GM23338 (cell line): ENCODE results near the gene DEK. TPM values are rescaled to one million over a fixed set of nuclear protein-coding genes. Genes with fewer than 3 reads are reported as not detected.
"Not testable (repeated sequence)": the region's sequence is repeated elsewhere in the genome, so short reads cannot be mapped to it uniquely, and the experiment has no call there.

Experiments used
- ATAC-seq: fragments of 200-7000 bp; cut with Tn5 transposase; 3 replicates; pipeline ENCODE4 v1.9.1; 2020
- DNase-seq: peaks from one replicate; pipeline ENCODE4 v3.0.0-alpha.2; 2015; ENCODE audit warnings: low spot score
- H2AFZ ChIP-seq: fragments of 200-600 bp; sonication (generic); 2 replicates; pipeline ENCODE4 v1.8.0; 2016; ENCODE audit warnings: antibody characterized with exemption, mild to moderate bottlenecking, moderate library complexity
- H3F3A ChIP-seq: fragments of 200-600 bp; sonication (generic); replicated peaks from 2 replicates; pipeline ENCODE4 v1.8.0; 2017; ENCODE audit warnings: antibody characterized with exemption, mixed run types, low read depth
- H3K27ac ChIP-seq: fragments of 200-600 bp; sonication (generic); 2 replicates; pipeline ENCODE4 v1.6.1; 2016; ENCODE audit warnings: low read depth
- H3K27me3 ChIP-seq: fragments of 200-600 bp; sonication (generic); 2 replicates; pipeline ENCODE4 v1.8.0; 2016; ENCODE audit warnings: mild to moderate bottlenecking, mixed run types, moderate library complexity; ENCODE audit not compliant: insufficient read depth
- H3K36me3 ChIP-seq: fragments of 200-600 bp; sonication (generic); 2 replicates; pipeline ENCODE4 v1.8.0; 2016; ENCODE audit warnings: mild to moderate bottlenecking; ENCODE audit not compliant: insufficient read depth
- H3K4me1 ChIP-seq: fragments of 200-600 bp; sonication (generic); 2 replicates; pipeline ENCODE4 v1.8.0; 2016; ENCODE audit warnings: mild to moderate bottlenecking, moderate library complexity; ENCODE audit not compliant: insufficient read depth
- H3K4me2 ChIP-seq: fragments of 200-600 bp; sonication (generic); 2 replicates; pipeline ENCODE4 v1.7.1; 2017; ENCODE audit warnings: mixed run types
- H3K4me3 ChIP-seq: fragments of 200-600 bp; sonication (generic); 2 replicates; pipeline ENCODE4 v1.6.1; 2016; ENCODE audit warnings: mixed run types
- H3K79me2 ChIP-seq: fragments of 200-600 bp; sonication (generic); replicated peaks from 2 replicates; pipeline ENCODE4 v1.8.0; 2017; ENCODE audit warnings: mild to moderate bottlenecking; ENCODE audit not compliant: insufficient read depth
- H3K9me2 ChIP-seq: fragments of 200-600 bp; sonication (generic); 2 replicates; pipeline ENCODE4 v1.8.0; 2017; ENCODE audit not compliant: insufficient read depth
- H4K20me1 ChIP-seq: fragments of 200-600 bp; sonication (generic); replicated peaks from 2 replicates; pipeline ENCODE4 v1.8.0; 2017; ENCODE audit warnings: mild to moderate bottlenecking; ENCODE audit not compliant: insufficient read depth
- H3K27ac Mint-ChIP-seq: 2 replicates; pipeline ENCODE4 v1.8.0; 2020; ENCODE audit warnings: inconsistent platforms, mild to moderate bottlenecking, moderate library complexity, mixed read lengths
- H3K27me3 Mint-ChIP-seq: 3 replicates; pipeline ENCODE4 v1.8.0; 2022; ENCODE audit warnings: low read depth, mild to moderate bottlenecking, moderate library complexity, mixed read lengths, inconsistent platforms; ENCODE audit not compliant: insufficient read depth, poor library complexity
- H3K36me3 Mint-ChIP-seq: 3 replicates; pipeline ENCODE4 v1.8.0; 2021; ENCODE audit warnings: low read depth, mild to moderate bottlenecking, inconsistent platforms, moderate library complexity, mixed read lengths
- H3K4me1 Mint-ChIP-seq: 3 replicates; pipeline ENCODE4 v1.8.0; 2020; ENCODE audit warnings: mild to moderate bottlenecking, inconsistent platforms, mixed read lengths
- H3K4me3 Mint-ChIP-seq: 3 replicates; pipeline ENCODE4 v1.8.0; 2021; ENCODE audit warnings: moderate library complexity, mild to moderate bottlenecking, inconsistent platforms, mixed read lengths
- H3K9me3 Mint-ChIP-seq: 3 replicates; pipeline ENCODE4 v1.8.0; 2020; ENCODE audit warnings: moderate library complexity, mild to moderate bottlenecking, inconsistent platforms, mixed read lengths
- CREB1 ChIP-seq: fragments of 250-450 bp; sonication (Bioruptor Pico); IDR thresholded peaks from 2 replicates; pipeline ENCODE4 v1.5.0; 2020; ENCODE audit warnings: low read depth, mild to moderate bottlenecking, moderate library complexity
- EZH2 ChIP-seq: fragments of 200-600 bp; sonication (generic); IDR thresholded peaks from one replicate; pipeline ENCODE4 v1.8.0; 2017; ENCODE audit warnings: antibody characterized with exemption, mild to moderate bottlenecking, low read depth; ENCODE audit not compliant: unreplicated experiment
- EZH2phosphoT487 ChIP-seq: fragments of 200-600 bp; sonication (generic); IDR thresholded peaks from one replicate; pipeline ENCODE4 v1.8.1; 2018; ENCODE audit warnings: antibody characterized with exemption; ENCODE audit not compliant: unreplicated experiment
- JUNB ChIP-seq: IDR thresholded peaks from one replicate; pipeline ENCODE4 v1.6.1; 2016; ENCODE audit warnings: antibody characterized with exemption; ENCODE audit not compliant: unreplicated experiment
- NANOG ChIP-seq: IDR thresholded peaks from 2 replicates; pipeline ENCODE4 v1.6.1; 2016; ENCODE audit warnings: antibody characterized with exemption, borderline replicate concordance
- POLR2AphosphoS5 ChIP-seq: IDR thresholded peaks from 2 replicates; pipeline ENCODE4 v1.6.1; 2016; ENCODE audit warnings: antibody characterized with exemption, low read depth
- STAT1 ChIP-seq: IDR thresholded peaks from one replicate; pipeline ENCODE4 v1.6.1; 2016; ENCODE audit warnings: antibody characterized with exemption; ENCODE audit not compliant: unreplicated experiment
- ZNF114 ChIP-seq: fragments of 250-450 bp; sonication (Bioruptor Pico); IDR thresholded peaks from 2 replicates; pipeline ENCODE4 v1.5.0; 2020; ENCODE audit warnings: mild to moderate bottlenecking, moderate library complexity
- ZNF331 ChIP-seq: fragments of 250-450 bp; sonication (Bioruptor Pico); IDR thresholded peaks from 2 replicates; pipeline ENCODE4 v1.5.0; 2020; ENCODE audit warnings: low read depth, mild to moderate bottlenecking, moderate library complexity
- polyA plus RNA-seq: library from polyadenylated mRNA; unstranded; fragments of >200 nt; fragmentation: Nextera tagmentation; extraction: Ambion mirVana; gene quantifications from 2 replicates; pipeline ENCODE4 v1.2.1, GENCODE V29; 2016
- total RNA-seq: library from RNA; depleted of rRNA; stranded (reverse); fragments of >200 nt; shearing (Covaris generic); gene quantifications from 2 replicates; pipeline ENCODE4 v1.2.3, GENCODE V29; 2014
- TF ChIP-seq, protein P1 (sequence below): IDR thresholded peaks from 2 replicates; pipeline ENCODE4 v1.6.1; 2016; ENCODE audit warnings: antibody characterized with exemption
- TF ChIP-seq, protein P2 (sequence below): fragments of 250-450 bp; sonication (Bioruptor Pico); IDR thresholded peaks from 2 replicates; pipeline ENCODE4 v1.5.0; 2020; ENCODE audit warnings: mild to moderate bottlenecking, moderate library complexity

Gene DEK
- total and polyA plus RNA-seq, 2 experiments from 2014 or later = 218 to 582 TPM

DNA sequence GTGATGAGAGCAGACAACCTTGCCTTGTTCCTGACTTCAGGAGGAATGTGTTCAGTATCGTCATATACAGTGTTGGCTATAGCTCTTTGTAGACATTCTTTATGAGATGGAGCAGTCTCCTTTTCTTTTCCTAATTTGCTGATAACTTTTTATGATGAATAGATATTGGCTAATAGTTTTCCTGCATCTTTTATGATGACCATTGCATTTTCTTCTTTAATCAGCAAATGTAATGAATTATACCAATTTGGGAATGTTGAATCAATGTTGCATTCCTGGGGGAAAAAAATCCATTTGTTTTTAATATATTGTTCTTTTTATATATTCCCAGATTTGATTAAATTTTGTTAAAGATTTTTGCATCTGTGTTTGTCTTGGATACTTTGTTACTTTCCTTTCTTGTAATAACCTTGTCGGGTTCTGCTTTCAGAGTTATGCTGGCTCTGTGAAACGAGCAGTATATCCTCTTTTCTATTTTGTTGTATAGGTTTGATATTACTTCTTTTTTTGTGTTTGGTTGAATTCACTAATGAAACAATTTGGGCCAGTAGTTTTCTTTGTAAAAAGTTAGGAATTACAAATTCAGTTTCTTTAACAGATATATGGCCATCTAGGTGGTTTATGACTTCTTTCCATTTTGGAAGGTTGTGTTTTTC is 85.2 kb downstream of the DEK start:
- Mint-ChIP-seq H3K27ac (no peak overlapping the region; the same call in 1 of the 2 replicates), H3K27me3 (peaks cover 1% of the 10 kb centered on the region), H3K4me3 (no peak overlapping the region), H3K9me3 (no peaks in the 10 kb centered on the region), H3K4me1 (peaks cover 17% of the 10 kb centered on the region), H3K36me3 (peaks cover 48% of the 10 kb centered on the region)
- ATAC-seq (no peak), DNase-seq (no peak)
- Histone ChIP-seq H3K79me2 (no peaks in the 10 kb centered on the region), H3K4me2 (no peak overlapping the region), H3K36me3 (no peaks in the 10 kb centered on the region), H3K27me3 (no peaks in the 10 kb centered on the region), H3K4me3 (no peak overlapping the region), H3F3A (no peaks in the 10 kb centered on the region), H3K27ac (no peak overlapping the region), H3K9me2 (no peaks in the 10 kb centered on the region), H4K20me1 (no peaks in the 10 kb centered on the region), H2AFZ (no peak overlapping the region), H3K4me1 (no peaks in the 10 kb centered on the region; the same call in 1 of the 2 replicates)
- TF ChIP-seq STAT1 (no peak), EZH2phosphoT487 (no peak), CREB1 (CRISPR knock-in tag) (no peak), ZNF114 (CRISPR knock-in tag) (no peak), JUNB (no peak), POLR2AphosphoS5 (no peak), ZNF331 (CRISPR knock-in tag) (no peak)
- TF ChIP-seq, protein P1, sequence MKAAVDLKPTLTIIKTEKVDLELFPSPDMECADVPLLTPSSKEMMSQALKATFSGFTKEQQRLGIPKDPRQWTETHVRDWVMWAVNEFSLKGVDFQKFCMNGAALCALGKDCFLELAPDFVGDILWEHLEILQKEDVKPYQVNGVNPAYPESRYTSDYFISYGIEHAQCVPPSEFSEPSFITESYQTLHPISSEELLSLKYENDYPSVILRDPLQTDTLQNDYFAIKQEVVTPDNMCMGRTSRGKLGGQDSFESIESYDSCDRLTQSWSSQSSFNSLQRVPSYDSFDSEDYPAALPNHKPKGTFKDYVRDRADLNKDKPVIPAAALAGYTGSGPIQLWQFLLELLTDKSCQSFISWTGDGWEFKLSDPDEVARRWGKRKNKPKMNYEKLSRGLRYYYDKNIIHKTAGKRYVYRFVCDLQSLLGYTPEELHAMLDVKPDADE = no peak

DNA sequence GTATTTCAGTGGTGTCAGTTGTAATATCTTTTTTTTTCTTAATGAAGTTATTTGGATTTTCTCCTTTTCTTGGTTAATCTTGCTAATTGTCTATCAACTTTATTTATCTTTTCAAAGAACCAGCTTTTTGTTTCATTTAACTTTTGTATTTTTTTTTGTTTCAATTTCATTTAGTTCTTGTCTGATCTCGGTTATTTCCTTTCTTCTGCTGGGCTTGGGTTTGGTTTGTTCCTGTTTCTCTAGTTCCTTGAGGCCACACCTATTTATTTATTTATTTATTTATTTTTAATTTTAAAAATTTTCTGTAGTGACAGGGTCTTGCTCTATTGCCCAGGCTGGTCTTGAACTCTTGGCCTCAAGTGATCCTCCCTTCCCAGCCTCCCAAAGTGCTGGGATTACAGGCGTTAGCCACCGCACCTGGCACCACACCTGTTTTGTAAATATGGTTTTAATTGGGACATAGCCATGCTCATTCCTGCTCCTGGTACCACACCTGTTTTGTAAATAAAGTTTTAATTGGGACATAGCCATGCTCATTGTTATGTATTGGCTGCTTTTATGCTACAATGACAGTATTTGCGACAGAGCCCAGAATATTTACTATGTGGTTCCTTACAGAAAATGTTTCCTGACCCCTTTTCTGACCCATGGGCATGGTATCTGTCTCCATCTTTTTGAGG is 86.9 kb downstream of the DEK start:
- H2AFZ ChIP-seq = no peak overlapping the region
- no peak overlapping the region for H3K27ac ChIP-seq
- no peaks in the 10 kb centered on the region for H3K27me3 ChIP-seq
- peaks cover 7% of the 10 kb centered on the region for H3K4me1 Mint-ChIP-seq
- ATAC-seq = no peak
- no peaks in the 10 kb centered on the region for H3K9me3 Mint-ChIP-seq
- no peak overlapping the region for H3K4me3 ChIP-seq
- H4K20me1 ChIP-seq = no peaks in the 10 kb centered on the region
- no peaks in the 10 kb centered on the region for H3K36me3 ChIP-seq
- TF ChIP-seq, protein P2, sequence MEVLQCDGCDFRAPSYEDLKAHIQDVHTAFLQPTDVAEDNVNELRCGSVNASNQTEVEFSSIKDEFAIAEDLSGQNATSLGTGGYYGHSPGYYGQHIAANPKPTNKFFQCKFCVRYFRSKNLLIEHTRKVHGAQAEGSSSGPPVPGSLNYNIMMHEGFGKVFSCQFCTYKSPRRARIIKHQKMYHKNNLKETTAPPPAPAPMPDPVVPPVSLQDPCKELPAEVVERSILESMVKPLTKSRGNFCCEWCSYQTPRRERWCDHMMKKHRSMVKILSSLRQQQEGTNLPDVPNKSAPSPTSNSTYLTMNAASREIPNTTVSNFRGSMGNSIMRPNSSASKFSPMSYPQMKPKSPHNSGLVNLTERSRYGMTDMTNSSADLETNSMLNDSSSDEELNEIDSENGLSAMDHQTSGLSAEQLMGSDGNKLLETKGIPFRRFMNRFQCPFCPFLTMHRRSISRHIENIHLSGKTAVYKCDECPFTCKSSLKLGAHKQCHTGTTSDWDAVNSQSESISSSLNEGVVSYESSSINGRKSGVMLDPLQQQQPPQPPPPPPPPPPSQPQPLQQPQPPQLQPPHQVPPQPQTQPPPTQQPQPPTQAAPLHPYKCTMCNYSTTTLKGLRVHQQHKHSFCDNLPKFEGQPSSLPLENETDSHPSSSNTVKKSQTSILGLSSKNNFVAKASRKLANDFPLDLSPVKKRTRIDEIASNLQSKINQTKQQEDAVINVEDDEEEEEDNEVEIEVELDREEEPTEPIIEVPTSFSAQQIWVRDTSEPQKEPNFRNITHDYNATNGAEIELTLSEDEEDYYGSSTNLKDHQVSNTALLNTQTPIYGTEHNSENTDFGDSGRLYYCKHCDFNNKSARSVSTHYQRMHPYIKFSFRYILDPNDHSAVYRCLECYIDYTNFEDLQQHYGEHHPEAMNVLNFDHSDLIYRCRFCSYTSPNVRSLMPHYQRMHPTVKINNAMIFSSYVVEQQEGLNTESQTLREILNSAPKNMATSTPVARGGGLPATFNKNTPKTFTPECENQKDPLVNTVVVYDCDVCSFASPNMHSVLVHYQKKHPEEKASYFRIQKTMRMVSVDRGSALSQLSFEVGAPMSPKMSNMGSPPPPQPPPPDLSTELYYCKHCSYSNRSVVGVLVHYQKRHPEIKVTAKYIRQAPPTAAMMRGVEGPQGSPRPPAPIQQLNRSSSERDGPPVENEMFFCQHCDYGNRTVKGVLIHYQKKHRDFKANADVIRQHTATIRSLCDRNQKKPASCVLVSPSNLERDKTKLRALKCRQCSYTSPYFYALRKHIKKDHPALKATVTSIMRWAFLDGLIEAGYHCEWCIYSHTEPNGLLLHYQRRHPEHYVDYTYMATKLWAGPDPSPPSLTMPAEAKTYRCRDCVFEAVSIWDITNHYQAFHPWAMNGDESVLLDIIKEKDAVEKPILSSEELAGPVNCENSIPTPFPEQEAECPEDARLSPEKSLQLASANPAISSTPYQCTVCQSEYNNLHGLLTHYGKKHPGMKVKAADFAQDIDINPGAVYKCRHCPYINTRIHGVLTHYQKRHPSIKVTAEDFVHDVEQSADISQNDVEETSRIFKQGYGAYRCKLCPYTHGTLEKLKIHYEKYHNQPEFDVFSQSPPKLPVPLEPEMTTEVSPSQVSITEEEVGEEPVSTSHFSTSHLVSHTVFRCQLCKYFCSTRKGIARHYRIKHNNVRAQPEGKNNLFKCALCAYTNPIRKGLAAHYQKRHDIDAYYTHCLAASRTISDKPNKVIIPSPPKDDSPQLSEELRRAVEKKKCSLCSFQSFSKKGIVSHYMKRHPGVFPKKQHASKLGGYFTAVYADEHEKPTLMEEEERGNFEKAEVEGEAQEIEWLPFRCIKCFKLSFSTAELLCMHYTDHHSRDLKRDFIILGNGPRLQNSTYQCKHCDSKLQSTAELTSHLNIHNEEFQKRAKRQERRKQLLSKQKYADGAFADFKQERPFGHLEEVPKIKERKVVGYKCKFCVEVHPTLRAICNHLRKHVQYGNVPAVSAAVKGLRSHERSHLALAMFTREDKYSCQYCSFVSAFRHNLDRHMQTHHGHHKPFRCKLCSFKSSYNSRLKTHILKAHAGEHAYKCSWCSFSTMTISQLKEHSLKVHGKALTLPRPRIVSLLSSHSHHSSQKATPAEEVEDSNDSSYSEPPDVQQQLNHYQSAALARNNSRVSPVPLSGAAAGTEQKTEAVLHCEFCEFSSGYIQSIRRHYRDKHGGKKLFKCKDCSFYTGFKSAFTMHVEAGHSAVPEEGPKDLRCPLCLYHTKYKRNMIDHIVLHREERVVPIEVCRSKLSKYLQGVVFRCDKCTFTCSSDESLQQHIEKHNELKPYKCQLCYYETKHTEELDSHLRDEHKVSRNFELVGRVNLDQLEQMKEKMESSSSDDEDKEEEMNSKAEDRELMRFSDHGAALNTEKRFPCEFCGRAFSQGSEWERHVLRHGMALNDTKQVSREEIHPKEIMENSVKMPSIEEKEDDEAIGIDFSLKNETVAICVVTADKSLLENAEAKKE = no peak
- no peak for TF ChIP-seq NANOG
- TF ChIP-seq EZH2 = no peak
- TF ChIP-seq ZNF331 (CRISPR knock-in tag) = no peak
- H3K9me2 ChIP-seq = no peaks in the 10 kb centered on the region
- no peak overlapping the region for H3K4me3 Mint-ChIP-seq
- peaks cover 1% of the 10 kb centered on the region for H3K27me3 Mint-ChIP-seq
- peaks cover 48% of the 10 kb centered on the region for H3K36me3 Mint-ChIP-seq
- no peak overlapping the region for H3K27ac Mint-ChIP-seq
- H3F3A ChIP-seq = no peaks in the 10 kb centered on the region
- no peak for DNase-seq
- H3K4me1 ChIP-seq = no peaks in the 10 kb centered on the region; the same call in 1 of the 2 replicates
- no peaks in the 10 kb centered on the region for H3K79me2 ChIP-seq
- no peak overlapping the region for H3K4me2 ChIP-seq

DNA sequence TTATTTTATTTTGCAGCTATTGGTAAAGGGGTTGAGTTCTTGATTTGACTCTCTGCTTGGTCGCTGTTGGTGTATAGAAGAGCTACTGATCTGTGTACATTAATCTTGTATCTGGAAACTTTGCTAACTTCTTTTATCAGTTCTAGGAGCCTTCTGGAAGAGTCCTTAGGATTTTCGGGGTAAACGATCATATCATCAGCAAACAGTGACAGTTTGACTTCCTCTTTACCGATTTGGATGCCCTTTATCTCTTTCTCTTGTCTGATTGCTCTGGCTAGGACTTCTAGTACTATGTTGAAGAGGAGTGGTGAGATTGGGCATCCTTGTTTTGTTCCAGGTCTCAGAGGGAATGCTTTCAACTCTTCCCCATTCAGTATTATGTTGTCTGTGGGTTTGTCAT is 88.1 kb downstream of the DEK start:
- not testable (repeated sequence) for H3K27me3 Mint-ChIP-seq, H3K9me3 Mint-ChIP-seq, H3K4me3 Mint-ChIP-seq, DNase-seq, H3F3A ChIP-seq, H3K4me3 ChIP-seq, H3K4me1 ChIP-seq, H4K20me1 ChIP-seq, H3K36me3 ChIP-seq, H3K4me2 ChIP-seq, H3K79me2 ChIP-seq, H3K9me2 ChIP-seq, H3K27me3 ChIP-seq, ATAC-seq, H2AFZ ChIP-seq, H3K27ac ChIP-seq, H3K27ac Mint-ChIP-seq, H3K4me1 Mint-ChIP-seq
- H3K36me3 Mint-ChIP-seq = peaks cover 46% of the 10 kb centered on the region
